H1 (cell line): ENCODE measurements around the gene SLC44A1.

Experiments used
- ASH2L ChIP-seq: fragments of 200-600, 300-600 bp; sonication (generic); IDR thresholded peaks from one replicate; pipeline ENCODE4 v1.7.1; 2017; ENCODE audit warnings: low read length
- BRCA1 ChIP-seq: IDR thresholded peaks from 2 replicates; pipeline ENCODE4 v1.6.1; 2012; ENCODE audit warnings: low read depth, low read length, improper control_type of control experiment
- EP300 ChIP-seq, 2 experiments: IDR thresholded peaks; 1 replicate in 1 of 2; 2 replicates in 1 of 2; pipeline ENCODE4 v1.6.1; 2011 to 2012; ENCODE audit warnings: low read depth in 2 of 2, low read length in 2 of 2, mild to moderate bottlenecking in 2 of 2, borderline replicate concordance in 1 of 2, inconsistent platforms in 1 of 2, moderate library complexity in 1 of 2
- HDAC2 ChIP-seq, 2 experiments: fragments of 300-600 bp in 1 of 2; sonication (generic) in 1 of 2; IDR thresholded peaks; 2 replicates each; pipeline ENCODE4 v1.6.1; 2011 to 2012; ENCODE audit warnings: low read depth in 2 of 2, low read length in 2 of 2, mild to moderate bottlenecking in 2 of 2, moderate library complexity in 2 of 2, borderline replicate concordance in 1 of 2, inconsistent platforms in 1 of 2
- HDAC6 ChIP-seq: IDR thresholded peaks from one replicate; pipeline ENCODE4 v1.7.1; 2012; ENCODE audit warnings: low read depth, mild to moderate bottlenecking, inconsistent platforms, low read length, moderate library complexity
- JUND ChIP-seq: IDR thresholded peaks from 2 replicates; pipeline ENCODE4 v1.6.1; 2011; ENCODE audit warnings: mild to moderate bottlenecking, improper control_type of control experiment, low read length
- SP1 ChIP-seq: IDR thresholded peaks from 2 replicates; pipeline ENCODE4 v1.6.1; 2011; ENCODE audit warnings: low read depth, low read length
- TAF1 ChIP-seq: IDR thresholded peaks from 2 replicates; pipeline ENCODE4 v1.6.1; 2011; ENCODE audit warnings: mild to moderate bottlenecking, low read depth, low read length
- TAF7 ChIP-seq: optimal IDR thresholded peaks from 2 replicates; pipeline ENCODE3; 2011; ENCODE audit warnings: low read depth, mild to moderate bottlenecking, inconsistent platforms, low read length, moderate library complexity, borderline replicate concordance
- TBP ChIP-seq: IDR thresholded peaks from 2 replicates; pipeline ENCODE4 v1.6.1; 2011; ENCODE audit warnings: low read depth, low read length, improper control_type of control experiment
- TF ChIP-seq, protein P1 (sequence below), 3 experiments: IDR thresholded peaks; 1 replicate in 2 of 3; 2 replicates in 1 of 3; pipeline versions ENCODE4 v1.5.1 to v1.6.1; 2011; ENCODE audit warnings: low read length in 3 of 3, mild to moderate bottlenecking in 3 of 3, inconsistent platforms in 2 of 3, low read depth in 1 of 3, moderate library complexity in 1 of 3; ENCODE audit not compliant: insufficient read depth in 1 of 3; ENCODE audit errors: control extremely low read depth in 1 of 3
- TF ChIP-seq, protein P2 (sequence below): IDR thresholded peaks from 2 replicates; pipeline ENCODE4 v1.6.1; 2012; ENCODE audit warnings: inconsistent platforms

DNA sequence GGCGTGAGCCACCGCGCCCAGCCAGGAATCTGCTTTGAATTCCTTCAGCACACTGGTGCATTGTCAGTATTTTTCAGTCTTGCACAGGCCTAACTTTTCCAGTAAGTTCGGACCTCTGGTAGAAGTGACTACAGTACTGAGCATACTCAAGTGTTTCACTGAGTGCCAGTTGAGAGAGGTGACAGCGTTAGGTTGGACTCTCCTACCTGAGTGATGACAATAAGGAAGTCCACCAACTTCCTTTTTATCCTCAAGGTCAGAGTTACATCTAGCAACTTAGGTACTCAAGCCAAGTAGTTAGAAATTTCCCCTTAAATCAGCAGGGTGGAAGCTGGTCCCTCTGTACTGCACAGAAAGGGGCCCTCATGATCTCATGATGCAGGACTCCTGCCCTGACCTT is 177.4 kb downstream of the SLC44A1 start:
- no peak for TF ChIP-seq TAF1
- TF ChIP-seq, protein P1, sequence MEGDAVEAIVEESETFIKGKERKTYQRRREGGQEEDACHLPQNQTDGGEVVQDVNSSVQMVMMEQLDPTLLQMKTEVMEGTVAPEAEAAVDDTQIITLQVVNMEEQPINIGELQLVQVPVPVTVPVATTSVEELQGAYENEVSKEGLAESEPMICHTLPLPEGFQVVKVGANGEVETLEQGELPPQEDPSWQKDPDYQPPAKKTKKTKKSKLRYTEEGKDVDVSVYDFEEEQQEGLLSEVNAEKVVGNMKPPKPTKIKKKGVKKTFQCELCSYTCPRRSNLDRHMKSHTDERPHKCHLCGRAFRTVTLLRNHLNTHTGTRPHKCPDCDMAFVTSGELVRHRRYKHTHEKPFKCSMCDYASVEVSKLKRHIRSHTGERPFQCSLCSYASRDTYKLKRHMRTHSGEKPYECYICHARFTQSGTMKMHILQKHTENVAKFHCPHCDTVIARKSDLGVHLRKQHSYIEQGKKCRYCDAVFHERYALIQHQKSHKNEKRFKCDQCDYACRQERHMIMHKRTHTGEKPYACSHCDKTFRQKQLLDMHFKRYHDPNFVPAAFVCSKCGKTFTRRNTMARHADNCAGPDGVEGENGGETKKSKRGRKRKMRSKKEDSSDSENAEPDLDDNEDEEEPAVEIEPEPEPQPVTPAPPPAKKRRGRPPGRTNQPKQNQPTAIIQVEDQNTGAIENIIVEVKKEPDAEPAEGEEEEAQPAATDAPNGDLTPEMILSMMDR (IDR thresholded peaks at IDR 0.05; ENCODE audit: control extremely low read depth in 1 of 3, insufficient read depth in 1 of 3, low read depth in 1 of 3, low read length in 3 of 3), result no peak
- TF ChIP-seq TAF7, result no peak
- TF ChIP-seq, protein P2, sequence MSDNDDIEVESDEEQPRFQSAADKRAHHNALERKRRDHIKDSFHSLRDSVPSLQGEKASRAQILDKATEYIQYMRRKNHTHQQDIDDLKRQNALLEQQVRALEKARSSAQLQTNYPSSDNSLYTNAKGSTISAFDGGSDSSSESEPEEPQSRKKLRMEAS, result no peak
- TF ChIP-seq HDAC2 (IDR thresholded peaks at IDR 0.05; ENCODE audit: borderline replicate concordance in 1 of 2, low read depth in 2 of 2, low read length in 2 of 2), result no peak
- TF ChIP-seq ASH2L, result no peak
- no peak for TF ChIP-seq JUND
- TF ChIP-seq TBP, result no peak
- no peak for TF ChIP-seq EP300 (IDR thresholded peaks at IDR 0.05; ENCODE audit: borderline replicate concordance in 1 of 2, low read depth in 2 of 2, low read length in 2 of 2)
- no peak for TF ChIP-seq BRCA1
- no peak for TF ChIP-seq SP1
- no peak for TF ChIP-seq HDAC6
